Breast epithelium (tissue), 3 donors: ENCODE results near the gene CETN2.

Experiments used
- CTCF ChIP-seq, 3 donors: fragments of 450-650 bp; IDR thresholded peaks; one replicate each; pipeline ENCODE4 v1.5.1; 2016 to 2017; ENCODE audit warnings: antibody characterized with exemption in 3 of 3, mild to moderate bottlenecking in 3 of 3, moderate library complexity in 3 of 3
- POLR2A ChIP-seq: fragments of 450-650 bp; IDR thresholded peaks from one replicate; pipeline ENCODE4 v1.6.1; 2016; ENCODE audit warnings: antibody characterized with exemption, mild to moderate bottlenecking, moderate library complexity
- POLR2AphosphoS5 ChIP-seq, 3 donors: sonication (generic); formaldehyde crosslinking; IDR thresholded peaks; one replicate each; pipeline ENCODE4 v1.6.1; 2017; ENCODE audit warnings: antibody characterized with exemption in 3 of 3

- TF ChIP-seq CTCF (IDR thresholded peaks at IDR 0.05), result no peak
- TF ChIP-seq POLR2A, result no peak
- no peak for TF ChIP-seq POLR2AphosphoS5 (IDR thresholded peaks at IDR 0.05)
Observed at GRCh38 chrX:152810403-152810802, 20.2 kb downstream of the CETN2 start.
